HepG2 (cell line): ENCODE data around the gene SLIT1. TPM values are rescaled to one million over a fixed set of nuclear protein-coding genes. Genes with fewer than 3 reads are reported as not detected.
A peak's percentile ranks its signal among the peaks of the same experiment; 100 is the strongest.

Experiments
- ATAC-seq: fragments of 200-7000 bp; cut with Tn5 transposase; 3 replicates; pipeline ENCODE4 v1.9.1; 2020; ENCODE audit warnings: mild to moderate bottlenecking, moderate library complexity
- BruUV-seq: library from RNA; stranded (reverse); fragments of 400-500 nt; replicated peaks from 2 replicates; lab custom pipeline; 2021; lab: Mats Ljungman, UMichigan
- CTCF ChIA-PET: fragments of 300-600 bp; formaldehyde crosslinking; extraction: SDS; loops from one replicate; lab custom pipeline; 2021; ENCODE audit warnings: low total read pairs, inconsistent platforms, low intra/inter-chr PET ratio; lab: Yijun Ruan, JAX
- POLR2A ChIA-PET: fragments of 350-600 bp; sonication (Branson Sonifier 250); formaldehyde crosslinking; loops from one replicate; lab custom pipeline; 2020; ENCODE audit warnings: antibody characterized with exemption, inconsistent platforms; lab: Yijun Ruan, JAX
- DNase-seq: peaks from one replicate; pipeline ENCODE4 v3.0.0-alpha.2; 2015; ENCODE audit warnings: low spot score
- FAIRE-seq: peaks from 3 replicates; lab custom pipeline; 2011; peaks lifted over from hg19 to GRCh38; lab: Jason Lieb, UNC
- H2AFZ ChIP-seq: one replicate; pipeline ENCODE4 v1.6.1; 2011; ENCODE audit warnings: low read length, inconsistent platforms
- H3K27ac ChIP-seq: fragments of 300-600 bp; 3 replicates; pipeline ENCODE4 v1.8.0; 2011; ENCODE audit warnings: mixed run types, mild to moderate bottlenecking, mixed read lengths, low read length, inconsistent platforms; ENCODE audit not compliant: insufficient read depth; ENCODE audit errors: extremely low read length
- H3K27me3 ChIP-seq, 2 experiments: fragments of 200-600 bp in 1 of 2; 2 replicates in 1 of 2; 3 replicates in 1 of 2; pipeline versions ENCODE4 v1.6.0 to v1.8.0; 2011; ENCODE audit warnings: low read length in 2 of 2, mild to moderate bottlenecking in 2 of 2, moderate library complexity in 2 of 2, inconsistent platforms in 1 of 2; ENCODE audit not compliant: insufficient read depth in 2 of 2, control insufficient read depth in 1 of 2
- H3K36me3 ChIP-seq, 2 experiments: fragments of 200-600 bp in 1 of 2; replicated peaks in 1 of 2; 2 replicates in 1 of 2; 3 replicates in 1 of 2; pipeline versions ENCODE4 v1.5.1 to v1.8.0; 2011; ENCODE audit warnings: low read length in 2 of 2, inconsistent platforms in 1 of 2; ENCODE audit not compliant: insufficient read depth in 2 of 2, control insufficient read depth in 1 of 2
- H3K4me1 ChIP-seq: 2 replicates; pipeline ENCODE4 v1.5.1; 2012; ENCODE audit warnings: low read length, inconsistent platforms; ENCODE audit not compliant: insufficient read depth
- H3K4me2 ChIP-seq: 2 replicates; pipeline ENCODE4 v1.6.0; 2011; ENCODE audit warnings: low read depth, low read length, inconsistent platforms
- H3K4me3 ChIP-seq, 3 experiments: fragments of 200-600 bp in 1 of 3; sonication (generic), shearing (Covaris generic) in 1 of 3; replicated peaks in 1 of 3; 2 replicates each; pipeline ENCODE4 v1.5.1; 2011 to 2016; ENCODE audit warnings: low read length in 3 of 3, inconsistent platforms in 2 of 3, low read depth in 2 of 3, mild to moderate bottlenecking in 2 of 3, control low read depth in 1 of 3, mixed read lengths in 1 of 3; ENCODE audit not compliant: insufficient read depth in 1 of 3
- H3K79me2 ChIP-seq: one replicate; pipeline ENCODE4 v1.6.1; 2011; ENCODE audit warnings: low read length, inconsistent platforms; ENCODE audit not compliant: insufficient read depth
- H3K9ac ChIP-seq: 2 replicates; pipeline ENCODE4 v1.6.0; 2011; ENCODE audit warnings: mild to moderate bottlenecking, low read depth, low read length, inconsistent platforms; ENCODE audit not compliant: insufficient read depth
- H3K9me3 ChIP-seq: 2 replicates; pipeline ENCODE4 v1.5.1; 2012; ENCODE audit warnings: mild to moderate bottlenecking, low read length
- H4K20me1 ChIP-seq: 2 replicates; pipeline ENCODE4 v1.6.0; 2011; ENCODE audit warnings: inconsistent platforms, mild to moderate bottlenecking, low read length, moderate library complexity; ENCODE audit not compliant: insufficient read depth
- ATF6 ChIP-seq: sonication (generic); formaldehyde crosslinking; conservative IDR thresholded peaks from 2 replicates; pipeline ENCODE4 v1.4.0; 2020; ENCODE audit warnings: missing genetic modification reagents
- CBX2 ChIP-seq, 2 experiments: fragments of 200-600 bp in 1 of 2; sonication (generic); formaldehyde crosslinking in 1 of 2; IDR thresholded peaks; 2 replicates each; pipeline versions ENCODE4 v1.7.0 to v1.8.1; 2018 to 2022; ENCODE audit warnings: low read depth in 2 of 2, low read length in 1 of 2, mild to moderate bottlenecking in 1 of 2, missing genetic modification reagents in 1 of 2
- KLF9 ChIP-seq: IDR thresholded peaks from 2 replicates; pipeline ENCODE4 v1.6.1; 2016; ENCODE audit warnings: low read depth
- MAX ChIP-seq: IDR thresholded peaks from 2 replicates; pipeline ENCODE4 v1.6.1; 2012; ENCODE audit warnings: inconsistent platforms
- MLLT10 ChIP-seq: sonication (generic); formaldehyde crosslinking; IDR thresholded peaks from 2 replicates; pipeline ENCODE4 v1.4.0; 2020; ENCODE audit warnings: missing genetic modification reagents
- NR1H2 ChIP-seq: sonication (generic); formaldehyde crosslinking; IDR thresholded peaks from 2 replicates; pipeline ENCODE4 v1.8.1; 2022; ENCODE audit warnings: low read depth, missing genetic modification reagents, borderline replicate concordance
- RARA ChIP-seq: IDR thresholded peaks from 2 replicates; pipeline ENCODE4 v1.6.1; 2016; ENCODE audit warnings: missing genetic modification reagents, missing compliant biosample characterization
- XRCC5 ChIP-seq: fragments of 200-400 bp; formaldehyde crosslinking; optimal IDR thresholded peaks from 2 replicates; pipeline ENCODE3; 2017; ENCODE audit warnings: mild to moderate bottlenecking, low read length
- ZMYM4 ChIP-seq: sonication (generic); formaldehyde crosslinking; IDR thresholded peaks from 2 replicates; pipeline ENCODE4 v1.8.1; 2023; ENCODE audit warnings: mild to moderate bottlenecking, missing genetic modification reagents
- ZNF326 ChIP-seq: sonication (generic); formaldehyde crosslinking; IDR thresholded peaks from 2 replicates; pipeline ENCODE4 v1.4.0; 2020; ENCODE audit warnings: missing genetic modification reagents, borderline replicate concordance
- ZNF329 ChIP-seq: sonication (generic); formaldehyde crosslinking; IDR thresholded peaks from 2 replicates; pipeline ENCODE4 v1.9.0; 2021; ENCODE audit warnings: low read depth, mild to moderate bottlenecking, missing genetic modification reagents
- ZNF672 ChIP-seq: sonication (generic); formaldehyde crosslinking; IDR thresholded peaks from 2 replicates; pipeline ENCODE4 v1.8.1; 2022; ENCODE audit warnings: missing genetic modification reagents
- ZSCAN21 ChIP-seq: sonication (generic); formaldehyde crosslinking; IDR thresholded peaks from 2 replicates; pipeline ENCODE4 v1.8.0; 2022; ENCODE audit warnings: mild to moderate bottlenecking, missing genetic modification reagents, moderate library complexity, borderline replicate concordance
- WGBS: methylation state at CpG from one replicate; pipeline ENCODE4 v1.1.6; 2017; ENCODE audit warnings: low lambda C conversion rate; 5-methylcytosine and 5-hydroxymethylcytosine counted together
- in situ Hi-C: cut with HindIII; loops from 2 replicates; pipeline ENCODE4 v1.10.0; 2017; ENCODE audit warnings: low pct_unique_long_range_greater_than_20kb; ENCODE audit not compliant: extremely low pct_ligation_motif_present
- intact Hi-C: fragments of 100-400 bp; cut with micrococcal nuclease; formaldehyde crosslinking; loops from one replicate; pipeline ENCODE4 v1.10.0; 2022; ENCODE audit not compliant: unreplicated experiment
- polyA plus RNA-seq, 8 experiments: library from polyadenylated mRNA; depleted of rRNA in 3 of 8; stranded (reverse) in 7 of 8; unstranded in 1 of 8; fragments of >200 nt; fragmentation: Illumina TruSeq in 4 of 8; extraction: Trizol in 4 of 8; gene quantifications; 2 replicates each; pipeline versions ENCODE4 v1.2.1 to v1.2.3, GENCODE V29; 2011 to 2016; ENCODE audit warnings: low read depth in 4 of 8, missing spikeins in 1 of 8, mixed read lengths in 1 of 8; ENCODE audit not compliant: insufficient read depth in 1 of 8
- total RNA-seq, 5 experiments: library from RNA; depleted of rRNA; stranded (reverse); fragments of >200 nt; fragmentation: Illumina TruSeq; extraction: Trizol; gene quantifications; 2 replicates each; pipeline ENCODE4 v1.2.3, GENCODE V29; 2016; ENCODE audit warnings: low read depth in 1 of 5

Gene SLIT1
- total and polyA plus RNA-seq, 2 of the 13 experiments (the other 11 are each of a cell fraction or from before 2014, with no cell fraction given) = 0.09 to 0.33 TPM

GRCh38 chr10:96999987-97000386 lies 185.8 kb downstream of the SLIT1 start (continued):
- TF ChIP-seq NR1H2 (CRISPR knock-in tag) = no peak
- TF ChIP-seq MAX = peak; percentile 29; the same call in 1 of the 2 replicates
- TF ChIP-seq MLLT10 = no peak
- TF ChIP-seq RARA (CRISPR knock-in tag) = no peak
- no peak for TF ChIP-seq XRCC5
- no peak for TF ChIP-seq ZNF672 (CRISPR knock-in tag)
- no peak for TF ChIP-seq ZNF326 (CRISPR knock-in tag)
- TF ChIP-seq CBX2 (IDR thresholded peaks at IDR 0.05; ENCODE audit: low read depth, low read length) = no peak
- TF ChIP-seq CBX2 (CRISPR knock-in tag; IDR thresholded peaks at IDR 0.05; ENCODE audit: low read depth) = no peak
- TF ChIP-seq ZNF329 (CRISPR knock-in tag) = no peak

GRCh38 chr10:96999337-96999736 lies 186.4 kb downstream of the SLIT1 start:
- peaks cover 59% of the 10 kb centered on the region for H3K4me1 ChIP-seq
- ChIA-PET CTCF (no interaction called here), POLR2A (no interaction called here)
- no peaks in the 10 kb centered on the region for H4K20me1 ChIP-seq
- FAIRE-seq (no peak), DNase-seq (no peak), ATAC-seq (no peak)
- 0 out of 2 replicates have a peak overlapping the region, but pooled peaks have one; percentile 47 for H3K9ac ChIP-seq
- intact Hi-C loops = no loop called here
- H3K4me3 ChIP-seq = 0 out of 6 replicates have a peak overlapping the region, but pooled peaks of 1 of the 3 experiments have one; percentile 62
- H3K36me3 ChIP-seq = no peaks in the 10 kb centered on the region
- TF ChIP-seq KLF9 (CRISPR knock-in tag) = no peak
- TF ChIP-seq ATF6 = no peak
- 0 out of 2 replicates have a peak, but pooled peaks have one; percentile 1 for TF ChIP-seq ZSCAN21
- no peak for TF ChIP-seq ZMYM4
- H3K79me2 ChIP-seq = no peaks in the 10 kb centered on the region
- 100% methylated on average over 2 of the region's 4 CpGs for WGBS
- no peaks in the 10 kb centered on the region; a peak in 1 of 5 replicates for H3K27me3 ChIP-seq
- no peak overlapping the region for H3K27ac ChIP-seq
- H3K4me2 ChIP-seq = peak overlapping the region; percentile 97
- no peaks in the 10 kb centered on the region for H3K9me3 ChIP-seq
- in situ Hi-C loops = no loop called here
- H2AFZ ChIP-seq = no peak overlapping the region
- no TSS peak for BruUV-seq
